ENCODE measurements around the gene PDE3B. TPM values are rescaled to one million over a fixed set of nuclear protein-coding genes. Genes with fewer than 3 reads are reported as not detected.

The PDE3B gene
- total and polyA plus RNA-seq, 9 of the 15 experiments (the other 6 are each of a cell fraction or from before 2014, with no cell fraction given): 2.3 to 22.5 (median 12.2) TPM

GRCh38 chr11:14656536-14657457 lies 13.2 kb downstream of the PDE3B start (continued):
- TF ChIP-seq ILK (tag; IDR thresholded peaks at IDR 0.05; ENCODE audit: borderline replicate concordance, low read depth) (no peak), MAFK (IDR thresholded peaks at IDR 0.05; ENCODE audit: low read length) (peak; percentile 38; the same call in 1 of the 2 replicates), ZBTB9 (CRISPR knock-in tag; IDR thresholded peaks at IDR 0.05) (0 out of 2 replicates have a peak, but pooled peaks have one; percentile 43), CREM (IDR thresholded peaks at IDR 0.05; ENCODE audit: low read depth) (peak; percentile 72; the same call in 1 of the 2 replicates), KDM5B (IDR thresholded peaks at IDR 0.05; ENCODE audit: insufficient replicate concordance, low read depth, low read length) (no peak), ESRRA (IDR thresholded peaks at IDR 0.05; ENCODE audit: borderline replicate concordance, low read depth) (no peak), ARID2 (IDR thresholded peaks at IDR 0.05) (no peak), NUFIP1 (IDR thresholded peaks at IDR 0.05; ENCODE audit: partially characterized antibody) (no peak), ZNF41 (CRISPR knock-in tag; conservative IDR thresholded peaks at IDR 0.05) (no peak), TOE1 (IDR thresholded peaks at IDR 0.05; ENCODE audit: borderline replicate concordance) (peak; percentile 36), TOE1 (CRISPR knock-in tag; IDR thresholded peaks at IDR 0.05; ENCODE audit: borderline replicate concordance, low read depth) (no peak), THRAP3 (IDR thresholded peaks at IDR 0.05; ENCODE audit: borderline replicate concordance) (no peak), ARNT (IDR thresholded peaks at IDR 0.05) (peak; percentile 43 to 88; a peak in 1 of 4 replicates), PRDM10 (IDR thresholded peaks at IDR 0.05; ENCODE audit: partially characterized antibody) (no peak)

Measured in K562 (cell line).